Activated T-cell treated with anti-CD3 and anti-CD28 coated beads for 24 hours (primary cell): ENCODE results near the gene COPS2.
"Not testable (repeated sequence)": the region's sequence is repeated elsewhere in the genome, so short reads cannot be mapped to it uniquely, and the experiment has no call there.

Experiments used
- DNase-seq: peaks from one replicate; pipeline ENCODE4 v3.0.0-alpha.2; 2020; ENCODE audit warnings: low read depth

The COPS2 gene

GRCh38 chr15:49155110-49155833 lies at the start of gene COPS2:
Gene COPS2, minus strand, starts transcription at chr15:49155599. Its CDS starts 21 bp downstream, at chr15:49155578.
- DNase-seq: peak; percentile 93

DNA sequence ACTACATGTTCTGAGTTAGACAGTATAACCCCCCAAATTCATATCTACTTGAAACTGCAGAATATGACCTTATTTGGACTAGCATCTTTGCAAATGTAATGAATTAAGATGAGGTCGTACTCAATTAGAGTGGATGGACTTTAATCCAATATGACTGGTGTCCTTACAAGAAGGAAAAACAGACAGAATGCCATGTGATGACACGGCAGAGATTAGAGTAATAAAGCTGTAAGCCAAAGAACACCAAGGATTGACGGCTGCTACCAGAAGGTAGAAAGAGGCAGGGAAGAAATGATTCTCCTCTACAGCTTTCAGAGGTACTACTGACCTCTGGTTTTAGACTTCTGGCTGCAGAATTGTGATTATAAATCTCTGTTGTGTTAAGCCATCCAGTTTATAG lies 44.9 kb upstream of the COPS2 start:
- DNase-seq: no peak

- no peak for DNase-seq
Observed at GRCh38 chr15:49199666-49200065, 44.3 kb upstream of the COPS2 start.

DNA sequence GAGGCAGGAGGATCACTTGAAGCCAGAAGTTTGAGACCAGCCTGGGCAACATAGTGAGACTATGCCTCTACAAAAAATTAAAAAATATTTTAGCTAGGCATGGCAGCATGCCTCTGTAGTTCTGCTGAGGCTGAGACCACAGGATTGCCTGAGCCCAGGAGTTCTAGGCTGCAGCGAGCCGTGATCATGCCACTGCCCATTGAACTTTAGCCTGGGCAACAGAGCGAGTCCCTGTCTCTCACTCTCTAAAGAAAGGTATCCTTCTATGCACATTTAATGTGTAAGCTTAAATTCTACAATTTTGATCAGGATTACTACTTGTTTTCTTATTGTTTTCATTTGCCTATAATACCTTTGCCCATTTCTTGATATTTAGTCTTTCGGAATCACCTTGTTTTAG lies 41.5 kb upstream of the COPS2 start:
- no peak for DNase-seq

GRCh38 chr15:49191892-49192291 lies 36.5 kb upstream of the COPS2 start:
- no peak for DNase-seq

DNA sequence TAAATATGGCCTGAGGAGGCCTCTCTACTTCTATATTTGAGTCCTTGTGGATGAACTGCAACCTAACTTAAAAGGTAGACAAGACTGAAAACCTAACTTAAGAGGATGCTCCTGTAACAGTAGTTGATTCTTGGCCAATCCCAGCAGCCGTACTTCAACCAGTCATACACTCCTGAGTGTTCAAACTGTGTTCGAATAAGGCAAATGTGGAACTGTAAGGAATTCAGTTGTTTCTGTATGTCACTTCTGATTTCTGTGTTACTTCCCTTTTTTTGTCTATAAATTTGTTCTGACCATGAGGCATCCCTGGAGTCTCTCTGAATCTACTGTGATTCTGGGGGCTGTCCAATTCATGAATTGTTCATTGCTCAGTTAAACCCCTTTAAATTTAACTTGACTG lies 35.2 kb upstream of the COPS2 start:
- no peak for DNase-seq

- DNase-seq: no peak
Observed at GRCh38 chr15:49189631-49190030, 34.2 kb upstream of the COPS2 start.

DNA sequence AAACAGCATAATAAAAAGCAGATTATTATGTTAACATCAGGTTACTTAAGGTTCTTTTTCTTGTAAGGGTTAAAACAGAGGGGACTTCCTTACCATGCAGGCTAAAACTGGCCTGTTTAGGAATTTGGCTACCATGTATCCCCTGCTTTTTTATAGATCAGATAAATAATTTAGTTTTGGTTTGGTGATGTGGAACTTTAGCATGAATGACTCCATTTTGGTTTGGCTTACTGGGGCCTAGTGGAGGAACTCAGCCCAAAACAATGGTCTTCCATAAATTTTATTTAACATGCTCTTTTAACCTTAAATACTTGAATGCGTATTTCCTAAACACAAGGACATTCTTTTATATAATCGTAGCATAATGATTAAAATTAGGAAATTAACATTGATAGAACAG lies 33.5 kb upstream of the COPS2 start:
- DNase-seq: no peak

- no peak for DNase-seq
Observed at GRCh38 chr15:49187549-49188245, 32.3 kb upstream of the COPS2 start.

DNA sequence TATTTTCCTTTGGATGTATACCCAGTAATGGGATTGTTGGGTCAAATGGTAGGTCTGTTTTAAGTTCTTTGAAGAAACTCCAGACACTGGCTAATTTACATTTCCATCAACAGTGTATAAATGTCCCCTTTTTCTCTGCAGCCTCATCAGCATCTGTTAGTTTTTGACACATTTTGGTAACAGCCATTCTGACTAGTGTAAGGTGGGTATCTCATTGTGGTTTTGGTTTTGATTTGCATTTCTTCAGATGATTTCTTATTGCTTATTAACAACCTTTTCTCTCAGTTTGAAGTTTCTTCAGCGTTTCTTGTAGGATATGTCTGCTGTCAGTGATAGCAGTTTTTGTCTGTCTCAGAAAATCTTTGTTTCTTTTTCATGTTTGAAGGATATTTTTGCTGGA lies 30.1 kb upstream of the COPS2 start:
- no peak for DNase-seq

DNA sequence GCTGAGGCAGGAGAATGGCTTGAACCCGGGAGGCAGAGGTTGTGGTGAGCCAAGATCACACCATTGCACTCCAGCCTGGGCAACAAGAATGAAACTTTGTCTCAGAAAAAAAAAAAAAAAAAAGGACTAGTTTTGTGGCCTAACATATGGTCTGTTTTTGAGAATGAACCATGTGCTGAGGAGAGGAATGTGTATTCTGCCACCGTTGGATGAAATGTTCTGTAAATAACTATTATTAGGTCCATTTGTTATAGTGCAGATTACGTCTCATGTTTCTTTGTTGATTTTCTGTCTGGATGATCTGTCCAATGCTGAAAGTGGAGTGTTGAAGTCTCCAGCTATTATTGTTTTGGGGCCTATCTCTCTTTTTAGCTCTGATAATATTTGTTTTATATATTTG lies 28.3 kb upstream of the COPS2 start:
- DNase-seq: not testable (repeated sequence)

DNA sequence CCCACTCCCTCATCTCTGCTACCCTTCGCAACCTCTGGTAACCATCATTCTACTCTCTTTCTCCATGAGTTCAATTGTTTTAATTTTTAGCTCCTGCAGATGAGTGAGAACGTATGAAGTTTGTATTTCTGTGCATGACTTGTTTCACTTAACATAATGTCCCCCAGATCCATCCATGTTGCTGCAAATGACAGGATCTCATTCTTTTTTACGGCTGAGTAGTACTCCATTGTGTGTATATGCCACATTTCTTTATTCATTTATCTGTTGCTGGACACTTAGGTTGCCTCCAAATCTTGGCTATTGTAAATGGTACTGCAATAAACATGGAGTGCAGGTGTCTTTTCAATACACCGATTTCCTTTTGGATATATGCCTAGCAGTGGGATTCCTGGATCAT lies 26.7 kb upstream of the COPS2 start:
- no peak for DNase-seq

DNA sequence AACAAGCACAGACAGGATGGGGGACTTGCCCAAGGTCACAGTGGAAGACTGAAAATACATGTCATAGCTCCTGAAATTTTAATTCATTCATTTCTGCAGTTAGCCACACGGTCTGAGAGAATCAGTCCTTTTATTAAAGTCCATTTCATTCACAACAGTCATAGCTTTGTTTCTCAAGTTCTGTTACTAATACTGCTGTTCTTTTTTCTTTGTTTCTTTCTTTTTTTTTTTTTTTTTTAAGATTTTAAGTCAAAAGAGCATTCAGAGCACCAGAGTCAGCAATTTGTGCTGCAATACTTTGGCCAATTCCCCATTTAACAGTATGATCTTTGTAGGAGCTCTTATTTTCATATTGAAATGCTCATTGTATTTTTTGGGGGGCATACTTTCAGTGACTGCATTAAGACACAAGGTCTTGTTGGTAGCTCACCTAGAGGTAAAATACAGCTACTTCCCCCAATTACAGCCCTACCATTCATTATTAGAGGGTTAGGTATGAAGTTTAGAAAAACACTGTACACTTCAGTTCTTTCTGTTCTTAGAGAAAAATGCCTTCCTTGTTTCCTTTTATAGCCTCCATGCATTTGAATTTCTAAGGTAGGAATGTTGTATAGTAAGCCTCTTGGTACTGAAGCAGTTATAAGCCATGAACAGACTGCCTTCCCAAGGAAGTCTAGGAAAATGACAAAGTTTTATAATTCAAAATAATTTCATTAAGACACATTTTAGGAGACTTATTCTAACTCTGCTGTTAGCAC lies 24.2 kb upstream of the COPS2 start:
- DNase-seq: no peak

DNA sequence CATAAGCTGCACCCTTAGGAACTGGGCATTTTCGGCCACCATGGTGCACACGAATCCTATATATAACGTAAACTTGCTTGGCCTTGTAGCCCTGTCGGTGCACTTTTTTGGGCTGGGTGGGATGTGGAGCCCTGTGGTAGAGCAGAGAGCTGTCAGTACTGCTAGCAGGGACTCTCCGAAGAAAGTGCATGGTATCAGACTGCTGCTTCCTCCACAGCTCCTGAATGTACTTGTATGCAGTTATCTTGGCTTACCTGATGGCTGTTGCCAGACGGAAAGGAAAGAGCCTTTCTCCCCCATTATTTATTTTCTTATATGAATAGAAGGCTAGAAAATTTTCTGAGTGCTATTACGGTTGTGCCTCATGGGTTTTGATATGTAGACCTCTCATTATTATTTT lies 23.1 kb upstream of the COPS2 start:
- no peak for DNase-seq

DNA sequence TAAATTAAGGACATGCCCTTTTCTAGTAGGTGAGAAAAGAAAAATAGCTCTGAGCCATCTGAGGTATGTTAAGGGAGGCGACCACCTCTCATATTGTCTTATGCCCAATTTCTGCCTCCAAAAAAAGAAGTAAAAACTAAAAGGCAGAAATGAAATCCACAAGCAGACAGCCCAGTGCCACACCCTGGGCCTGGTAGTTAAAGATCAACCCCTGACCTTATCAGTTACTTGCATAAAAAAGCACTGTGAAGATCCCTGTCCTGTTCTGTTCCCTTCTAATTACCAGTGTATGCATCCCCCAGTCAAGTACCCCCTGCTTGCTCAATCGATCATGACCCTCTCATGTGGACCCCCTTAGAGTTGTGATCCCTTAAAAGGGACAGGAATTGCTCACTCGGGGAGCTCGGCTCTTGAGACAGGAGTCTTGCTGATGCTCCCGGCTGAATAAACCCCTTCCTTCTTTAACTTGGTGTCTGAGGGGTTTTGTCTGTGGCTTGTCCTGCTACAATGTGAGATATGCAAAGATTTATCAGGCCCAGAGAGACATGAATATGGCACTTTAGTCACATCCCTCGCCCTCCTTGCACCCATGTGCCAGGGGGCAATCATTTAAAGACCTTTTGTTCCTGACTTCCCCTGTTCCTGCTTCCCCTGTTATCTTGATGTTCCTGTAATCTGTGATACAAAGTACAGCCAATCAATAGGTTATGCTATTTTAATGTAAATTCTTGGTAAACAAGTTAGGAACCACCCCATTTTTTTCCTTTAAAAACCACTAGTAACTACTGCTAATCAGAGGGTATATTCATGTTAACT lies 20.4 kb upstream of the COPS2 start:
- not testable (repeated sequence) for DNase-seq

GRCh38 chr15:49174902-49175301 lies 19.5 kb upstream of the COPS2 start:
- DNase-seq: no peak

GRCh38 chr15:49171790-49172189 lies 16.4 kb upstream of the COPS2 start:
- DNase-seq: no peak

- peak; percentile 76 for DNase-seq
Observed at GRCh38 chr15:49169880-49170597, 14.6 kb upstream of the COPS2 start, which contains the start of gene GALK2. Gene GALK2, plus strand, starts transcription at chr15:49170247. Its CDS starts 76 bp downstream, at chr15:49170323.

GRCh38 chr15:49168016-49168415 lies 12.6 kb upstream of the COPS2 start:
- no peak for DNase-seq

- DNase-seq: no peak
Observed at GRCh38 chr15:49164865-49165264, 9.5 kb upstream of the COPS2 start.

DNA sequence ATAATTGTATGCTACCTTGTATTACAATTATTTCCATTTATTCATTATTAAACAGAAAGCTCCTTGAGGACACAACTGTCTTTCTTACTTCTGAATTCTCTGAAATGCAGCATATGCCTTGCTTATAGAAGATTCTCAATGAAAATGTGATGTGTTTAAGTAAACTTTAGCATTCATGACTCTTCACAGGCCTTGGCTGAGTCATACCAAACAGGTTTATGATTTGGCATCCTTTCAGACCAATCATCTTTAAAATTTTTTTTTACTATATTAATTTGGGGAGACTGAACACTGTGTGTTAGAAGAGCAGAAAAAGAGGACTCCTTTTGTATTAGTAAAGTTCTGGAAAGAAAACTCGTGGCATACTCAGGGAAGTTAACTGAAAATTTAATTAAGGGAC lies 8.3 kb upstream of the COPS2 start:
- no peak for DNase-seq
